A549 treated with CpdA at 1 μM for 4 hours (cell line): ENCODE results near the gene BATF. TPM values are rescaled to one million over a fixed set of nuclear protein-coding genes. Genes with fewer than 3 reads are reported as not detected.

Experiments
- total RNA-seq: library from RNA; stranded (reverse); fragments of 200-300 nt; extraction: Qiagen RNA extraction; gene quantifications from 5 replicates; pipeline ENCODE4 v1.2.3, GENCODE V29; 2022; ENCODE audit warnings: low read depth

Gene BATF, protein sequence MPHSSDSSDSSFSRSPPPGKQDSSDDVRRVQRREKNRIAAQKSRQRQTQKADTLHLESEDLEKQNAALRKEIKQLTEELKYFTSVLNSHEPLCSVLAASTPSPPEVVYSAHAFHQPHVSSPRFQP
- total RNA-seq: not detected in 5 replicates

DNA sequence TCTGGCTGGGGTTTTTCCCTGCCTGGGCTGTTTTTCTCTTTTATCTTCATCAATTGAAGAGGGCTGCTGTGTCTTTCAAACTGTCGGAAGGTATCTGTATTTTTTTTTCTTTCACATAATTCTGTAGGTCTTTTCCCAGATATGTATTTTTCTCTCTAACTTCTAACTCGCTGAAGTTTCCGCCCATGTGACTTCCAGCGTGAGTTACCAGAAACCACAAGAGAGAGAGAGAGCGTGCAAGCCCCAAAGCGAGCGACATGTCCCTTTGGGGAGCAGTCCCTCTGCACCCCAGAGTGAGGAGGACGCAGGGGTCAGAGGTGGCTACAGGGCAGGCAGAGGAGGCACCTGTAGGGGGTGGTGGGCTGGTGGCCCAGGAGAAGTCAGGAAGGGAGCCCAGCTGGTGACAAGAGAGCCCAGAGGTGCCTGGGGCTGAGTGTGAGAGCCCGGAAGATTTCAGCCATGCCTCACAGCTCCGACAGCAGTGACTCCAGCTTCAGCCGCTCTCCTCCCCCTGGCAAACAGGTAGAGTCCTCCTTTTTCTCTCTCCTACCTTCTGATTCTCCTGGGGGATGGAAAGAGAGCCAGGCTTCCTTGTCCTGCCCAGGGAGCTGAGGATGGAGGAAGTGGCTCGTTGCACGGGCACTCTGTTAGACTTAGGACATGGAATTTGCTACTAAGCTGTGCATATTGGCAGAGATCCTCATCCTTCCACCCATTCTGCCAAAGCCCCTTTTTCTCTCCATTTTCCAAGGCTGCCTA lies at the start of gene BATF:
TSS of gene BATF (plus strand) at position 246 of the 759 bp plus-strand sequence. CDS start at position 460, 214 bp downstream.

DNA sequence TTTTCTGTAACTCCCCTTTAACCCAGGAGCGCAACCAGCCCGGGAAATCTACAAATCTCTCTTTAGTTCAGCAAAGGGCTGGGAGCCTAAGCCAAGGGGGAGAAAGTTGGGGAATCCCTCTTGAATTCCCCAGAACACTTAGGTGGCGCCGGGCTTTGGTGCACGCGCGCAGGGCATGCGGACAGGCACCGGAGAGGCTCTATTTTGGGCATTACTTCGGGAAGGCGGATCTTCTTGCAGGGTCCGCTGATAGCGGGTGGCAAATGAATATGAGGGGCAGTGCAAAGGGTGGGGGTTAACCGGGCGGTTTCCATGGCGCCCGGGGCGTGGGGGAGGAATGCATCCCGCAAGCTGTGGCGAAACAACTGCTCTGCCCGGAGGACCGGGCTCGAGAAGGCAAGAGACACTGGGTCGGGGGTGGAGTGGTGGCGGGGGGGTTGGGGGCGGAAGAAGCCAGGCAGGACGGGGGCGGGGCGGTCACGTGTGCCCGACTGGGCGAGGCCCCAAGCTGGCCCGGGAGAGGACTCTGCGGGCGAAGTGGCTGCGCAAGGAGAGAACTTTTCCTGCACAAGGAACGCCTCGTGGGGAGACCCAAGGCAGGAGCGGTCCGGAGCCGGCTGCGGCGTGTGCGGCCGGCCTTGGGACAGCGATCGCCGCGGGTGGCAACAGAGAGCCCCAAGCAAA lies 56.0 kb downstream of the BATF start, which contains the start of gene FLVCR2:
TSS of gene FLVCR2 (plus strand) at position 519 of the 684 bp plus-strand sequence. CDS start 353 bp downstream, outside the sequence.

Other genes with a start within 250 kb of the BATF start
- gene FOS, start 243.6 kb upstream of the BATF start, total RNA-seq: 5.8 to 8.9 TPM (median 8.2 TPM) in 5 replicates
- gene JDP2, start 94.4 kb upstream of the BATF start, total RNA-seq: 15.7 to 25.3 TPM (median 22.0 TPM) in 5 replicates
- gene FLVCR2, start 56.2 kb downstream of the BATF start, total RNA-seq: 2.1 to 3.5 TPM (median 2.3 TPM) in 5 replicates
- gene ERG28, start 138.4 kb downstream of the BATF start, total RNA-seq: 12.3 to 16.3 TPM (median 15.1 TPM) in 5 replicates
- gene TTLL5, start 138.8 kb downstream of the BATF start, total RNA-seq: 10.3 to 14.3 TPM (median 14.0 TPM) in 5 replicates